GM19467 (cell line): ENCODE data around the gene TNS3.
"Not testable (repeated sequence)": the region's sequence is repeated elsewhere in the genome, so short reads cannot be mapped to it uniquely, and the experiment has no call there.

Experiments
- ATAC-seq: cut with Tn5 transposase; IDR thresholded peaks from one replicate; pipeline ENCODE4 v1.9.1; 2021; ENCODE audit warnings: mild to moderate bottlenecking, moderate library complexity; ENCODE audit not compliant: unreplicated experiment

TNS3 gene

GRCh38 chr7:47581804-47582763, at the start of gene TNS3:
Gene TNS3, minus strand, starts transcription at chr7:47582111. Its CDS starts 142,475 bp downstream, at chr7:47439636.
- ATAC-seq = no peak

- no peak for ATAC-seq
Observed at GRCh38 chr7:47631711-47632110, 49.8 kb upstream of the TNS3 start.

GRCh38 chr7:47627580-47628283, 45.8 kb upstream of the TNS3 start:
- ATAC-seq = peak; percentile 57

- ATAC-seq = no peak
Observed at GRCh38 chr7:47625861-47626715, 44.2 kb upstream of the TNS3 start.

GRCh38 chr7:47624689-47625088, 42.8 kb upstream of the TNS3 start:
- ATAC-seq = no peak

- no peak for ATAC-seq
Observed at GRCh38 chr7:47622946-47623640, 41.2 kb upstream of the TNS3 start.

- no peak for ATAC-seq
Observed at GRCh38 chr7:47622586-47622945, 40.7 kb upstream of the TNS3 start.

- ATAC-seq = no peak
Observed at GRCh38 chr7:47621979-47622561, 40.2 kb upstream of the TNS3 start.

GRCh38 chr7:47621347-47621746, 39.4 kb upstream of the TNS3 start:
- ATAC-seq = no peak

- no peak for ATAC-seq
Observed at GRCh38 chr7:47619806-47620205, 37.9 kb upstream of the TNS3 start.

- ATAC-seq = no peak
Observed at GRCh38 chr7:47617131-47617530, 35.2 kb upstream of the TNS3 start.

GRCh38 chr7:47614450-47614849, 32.5 kb upstream of the TNS3 start:
- no peak for ATAC-seq

GRCh38 chr7:47611045-47611511, 29.2 kb upstream of the TNS3 start:
- no peak for ATAC-seq

- no peak for ATAC-seq
Observed at GRCh38 chr7:47610506-47611044, 28.7 kb upstream of the TNS3 start.

- no peak for ATAC-seq
Observed at GRCh38 chr7:47609803-47610452, 28.0 kb upstream of the TNS3 start.

GRCh38 chr7:47606593-47607046, 24.7 kb upstream of the TNS3 start:
- not testable (repeated sequence) for ATAC-seq

GRCh38 chr7:47605816-47606575, 24.1 kb upstream of the TNS3 start:
- no peak for ATAC-seq

- ATAC-seq = no peak
Observed at GRCh38 chr7:47604496-47604890, 22.6 kb upstream of the TNS3 start.
